ENCODE measurements around the gene BEAN1.
"Not testable (repeated sequence)": the region's sequence is repeated elsewhere in the genome, so short reads cannot be mapped to it uniquely, and the experiment has no call there.

Gene BEAN1

GRCh38 chr16:66443269-66443652 is 16.2 kb downstream of the BEAN1 start:
- DNase-seq: no peak

- DNase-seq: no peak
Observed at GRCh38 chr16:66444049-66444481, 17.0 kb downstream of the BEAN1 start.

- DNase-seq: no peak
Observed at GRCh38 chr16:66446737-66447136, 19.6 kb downstream of the BEAN1 start.

- DNase-seq: no peak
Observed at GRCh38 chr16:66447491-66447890, 20.4 kb downstream of the BEAN1 start.

GRCh38 chr16:66451548-66451947 is 24.5 kb downstream of the BEAN1 start:
- DNase-seq: no peak

- not testable (repeated sequence) for DNase-seq
Observed at GRCh38 chr16:66453230-66453629, 26.1 kb downstream of the BEAN1 start.

- no peak for DNase-seq
Observed at GRCh38 chr16:66454751-66455150, 27.7 kb downstream of the BEAN1 start.

- DNase-seq: no peak
Observed at GRCh38 chr16:66455970-66456369, 28.9 kb downstream of the BEAN1 start.

- DNase-seq: no peak
Observed at GRCh38 chr16:66457888-66458287, 30.8 kb downstream of the BEAN1 start.

GRCh38 chr16:66458292-66458691 is 31.2 kb downstream of the BEAN1 start:
- no peak for DNase-seq

- DNase-seq: no peak
Observed at GRCh38 chr16:66458853-66459252, 31.8 kb downstream of the BEAN1 start.

- DNase-seq: no peak
Observed at GRCh38 chr16:66459878-66460277, 32.8 kb downstream of the BEAN1 start.

GRCh38 chr16:66460703-66461102 is 33.6 kb downstream of the BEAN1 start:
- no peak for DNase-seq

- DNase-seq: no peak
Observed at GRCh38 chr16:66462912-66463311, 35.8 kb downstream of the BEAN1 start.

GRCh38 chr16:66465946-66466345 is 38.9 kb downstream of the BEAN1 start:
- not testable (repeated sequence) for DNase-seq

- not testable (repeated sequence) for DNase-seq
Observed at GRCh38 chr16:66466636-66467035, 39.5 kb downstream of the BEAN1 start.

GRCh38 chr16:66467611-66468010 is 40.5 kb downstream of the BEAN1 start:
- DNase-seq: no peak

GRCh38 chr16:66468321-66468965 is 41.3 kb downstream of the BEAN1 start:
- DNase-seq: no peak

GRCh38 chr16:66469291-66469946 is 42.3 kb downstream of the BEAN1 start:
- no peak for DNase-seq

- no peak for DNase-seq
Observed at GRCh38 chr16:66469947-66470546, 43.0 kb downstream of the BEAN1 start.

GRCh38 chr16:66470556-66470955 is 43.5 kb downstream of the BEAN1 start:
- DNase-seq: no peak

- no peak for DNase-seq
Observed at GRCh38 chr16:66471264-66471663, 44.2 kb downstream of the BEAN1 start.

GRCh38 chr16:66471716-66472393 is 44.8 kb downstream of the BEAN1 start:
- no peak for DNase-seq

Data from activated CD4-positive, alpha-beta T cell treated with anti-CD3 and anti-CD28 coated beads for 4 hours (primary cell).